HG03103 (cell line): ENCODE results near the gene SRGAP2C.
"Not testable (repeated sequence)": the region's sequence is repeated elsewhere in the genome, so short reads cannot be mapped to it uniquely, and the experiment has no call there.

ENCODE experiments used
- ATAC-seq: cut with Tn5 transposase; IDR thresholded peaks from one replicate; pipeline ENCODE4 v1.9.1; 2021; ENCODE audit warnings: low read depth; ENCODE audit not compliant: unreplicated experiment

SRGAP2C gene

DNA sequence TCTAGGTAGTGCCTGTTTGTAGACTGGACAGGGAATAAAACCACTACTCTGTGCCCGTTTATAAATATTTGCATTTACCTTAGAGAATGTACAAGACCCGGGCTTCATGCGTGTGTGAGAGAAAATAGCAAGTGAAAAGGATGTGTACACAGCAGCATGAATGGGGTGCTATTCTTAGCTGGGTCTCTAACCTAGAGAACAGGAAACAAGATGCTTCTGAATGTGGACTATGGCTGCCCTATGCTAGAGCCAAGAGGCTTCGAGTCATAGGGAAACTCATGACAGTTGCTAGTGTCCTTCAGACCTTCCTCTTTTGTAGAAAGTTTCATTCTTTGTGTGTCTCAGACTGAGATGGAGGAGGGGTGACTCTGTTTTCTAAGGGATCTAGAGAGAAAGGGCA, 39.9 kb downstream of the SRGAP2C start:
- peak; percentile 98 for ATAC-seq

DNA sequence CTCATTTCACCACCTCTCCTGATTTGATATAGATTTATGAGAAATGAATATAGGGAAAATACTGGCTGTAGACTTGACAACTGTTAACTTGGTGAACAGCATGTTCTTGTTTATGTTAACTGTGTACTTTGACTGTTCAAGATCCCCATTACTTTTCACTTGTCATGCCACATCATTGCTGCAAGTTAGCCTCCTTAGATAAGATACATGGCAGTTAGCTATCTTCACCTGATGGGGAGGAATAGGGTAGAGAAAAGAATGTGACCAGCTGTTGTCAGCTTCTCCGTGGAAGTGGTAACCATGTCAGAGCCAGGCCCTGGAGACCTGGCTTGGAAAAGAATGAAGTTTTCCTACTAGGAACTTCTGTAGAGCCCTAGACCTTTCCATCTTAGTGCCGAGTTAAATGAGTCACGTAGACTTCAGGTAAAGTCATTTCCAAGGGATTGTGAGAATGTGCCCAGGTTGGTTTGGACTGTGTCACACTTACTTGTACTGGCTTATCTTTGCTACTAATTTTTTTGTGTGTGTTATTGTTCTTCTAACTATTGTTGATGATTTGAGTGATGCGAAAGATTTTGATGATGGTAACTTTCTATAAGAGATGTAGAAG, 41.6 kb downstream of the SRGAP2C start:
- not testable (repeated sequence) for ATAC-seq

DNA sequence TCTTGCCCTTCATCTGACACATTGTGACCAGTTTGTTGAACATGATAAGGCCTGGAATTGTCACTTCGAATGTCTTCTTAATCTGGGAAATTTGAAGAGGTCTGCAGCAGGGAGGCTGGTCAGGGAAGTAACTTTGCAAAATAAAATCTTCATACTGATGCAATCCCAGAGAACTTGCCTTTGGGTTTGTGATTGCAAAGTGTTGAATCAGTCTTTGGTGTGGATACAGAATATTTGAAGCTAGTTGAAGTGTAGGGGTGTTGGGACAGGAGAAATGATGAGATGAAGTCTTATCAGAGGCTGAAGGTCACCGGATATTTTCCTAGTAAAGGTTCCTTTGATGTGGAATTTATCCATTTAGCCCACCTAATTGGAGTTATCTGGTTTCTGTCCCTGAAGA, 42.1 kb downstream of the SRGAP2C start:
- not testable (repeated sequence) for ATAC-seq

DNA sequence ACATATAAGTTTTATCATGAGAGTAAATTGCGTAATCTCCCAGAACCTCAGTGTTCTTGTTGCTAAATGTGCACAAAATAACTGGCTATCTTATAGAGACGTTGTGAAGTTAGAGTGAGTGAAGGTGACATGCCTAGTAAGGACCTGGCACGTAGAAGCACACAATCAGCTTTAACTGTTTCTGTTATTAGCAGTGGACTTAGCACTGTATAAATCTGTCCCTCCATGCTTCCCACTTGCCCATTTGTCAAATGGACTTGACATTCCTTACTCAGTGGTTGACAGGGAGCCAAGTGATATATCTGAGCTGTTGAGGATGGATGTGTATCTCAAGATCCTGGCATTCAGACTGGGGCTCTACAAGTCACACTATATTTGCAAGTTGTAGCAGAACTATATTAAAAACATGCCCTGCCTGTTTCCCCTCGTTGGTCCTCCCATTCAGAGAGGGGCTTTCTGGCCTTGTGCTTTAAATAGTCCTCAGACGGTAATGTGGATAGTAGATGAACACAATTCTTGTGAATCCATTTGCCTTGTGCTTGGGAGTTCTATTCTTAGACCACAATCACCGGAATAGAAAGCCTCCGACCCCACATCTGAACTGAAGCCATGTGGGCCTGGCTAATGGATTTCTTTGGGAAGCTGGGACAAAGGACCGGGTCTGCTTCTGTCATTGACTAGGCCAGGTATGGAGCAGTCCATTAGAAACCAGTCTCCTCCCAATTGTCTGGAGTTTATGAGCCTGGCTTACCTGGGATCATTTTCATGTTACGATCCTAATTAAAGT, 43.0 kb downstream of the SRGAP2C start:
- not testable (repeated sequence) for ATAC-seq

DNA sequence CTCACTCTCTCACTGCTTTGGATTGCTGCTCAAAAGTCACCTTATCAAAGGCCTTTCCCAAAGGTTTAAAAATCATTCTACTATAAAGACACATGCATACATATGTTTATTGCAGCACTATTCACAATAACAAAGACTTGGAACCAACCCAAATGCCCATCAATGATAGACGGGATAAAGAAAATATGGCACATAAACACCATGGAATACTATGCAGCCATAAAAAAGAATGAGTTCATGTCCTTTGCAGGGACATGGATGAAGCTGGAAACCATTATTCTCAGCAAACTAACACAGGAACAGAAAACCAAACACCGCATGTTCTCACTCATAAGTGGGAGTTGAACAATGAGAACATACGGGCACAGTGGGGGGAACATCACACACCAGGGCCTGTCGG, 45.9 kb downstream of the SRGAP2C start:
- ATAC-seq: not testable (repeated sequence)

DNA sequence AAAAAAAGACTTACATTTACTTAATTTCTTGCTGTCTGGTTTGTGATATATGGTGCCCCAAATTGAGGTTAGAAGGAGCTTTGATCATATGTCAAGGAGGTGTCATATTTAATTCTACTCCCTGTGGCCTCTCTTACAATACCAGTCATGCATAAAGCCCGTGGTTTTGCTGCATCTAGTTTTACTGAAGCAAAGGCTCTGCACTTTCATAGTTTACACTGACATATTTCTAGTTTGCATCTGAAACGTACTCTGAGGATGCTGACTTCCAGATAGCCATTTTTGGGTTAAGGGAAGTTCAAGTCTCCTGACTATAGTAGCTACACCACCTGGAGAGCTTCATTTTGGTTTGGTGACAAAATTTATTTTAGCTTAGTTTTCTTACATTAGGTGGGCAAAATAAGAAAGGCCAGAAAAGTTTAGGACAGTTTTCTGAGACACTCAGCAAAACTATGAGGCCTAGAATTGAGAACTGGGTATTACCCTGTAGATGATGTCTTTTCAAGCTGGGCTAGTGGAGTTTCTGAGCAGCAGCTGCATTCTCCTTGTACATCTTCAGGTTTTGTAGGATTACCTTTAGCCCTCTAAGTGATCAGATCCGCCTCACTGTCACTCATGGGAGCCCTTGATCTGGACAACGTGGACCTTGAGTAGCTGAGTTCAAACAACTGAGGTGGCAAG, 47.8 kb downstream of the SRGAP2C start:
- not testable (repeated sequence) for ATAC-seq

DNA sequence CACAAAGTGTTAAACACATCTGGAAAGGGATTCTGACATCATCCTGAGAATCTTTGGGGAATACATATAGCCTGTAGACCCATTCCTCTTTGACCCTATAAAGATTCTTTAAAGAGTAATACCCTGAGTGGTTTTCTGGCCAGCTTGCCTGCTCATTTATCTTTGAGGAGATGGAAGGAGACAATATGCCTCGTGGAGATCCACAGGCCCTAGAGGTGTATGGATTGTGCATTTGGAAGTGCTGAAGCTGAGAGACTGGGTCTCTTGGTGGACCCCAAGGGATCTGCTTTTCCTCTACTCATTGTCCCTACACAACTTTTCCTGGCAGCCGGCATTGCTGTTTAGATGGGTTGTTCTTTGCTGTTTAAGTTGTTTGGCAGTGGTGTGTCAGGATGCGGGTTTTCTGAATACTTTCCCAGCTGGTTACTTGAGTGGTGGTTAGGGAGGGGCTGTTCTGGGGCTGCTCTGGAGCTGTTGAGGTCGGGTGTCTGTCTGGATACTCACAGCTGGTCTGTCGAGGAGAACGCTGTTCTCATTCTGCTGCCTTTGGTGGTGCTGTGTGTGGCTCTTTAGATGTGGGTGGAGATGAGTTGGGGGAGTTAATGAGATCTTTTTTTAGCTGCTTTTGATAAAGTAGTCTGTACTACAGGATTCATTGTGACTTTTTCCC, 49.5 kb downstream of the SRGAP2C start:
- ATAC-seq: not testable (repeated sequence)

DNA sequence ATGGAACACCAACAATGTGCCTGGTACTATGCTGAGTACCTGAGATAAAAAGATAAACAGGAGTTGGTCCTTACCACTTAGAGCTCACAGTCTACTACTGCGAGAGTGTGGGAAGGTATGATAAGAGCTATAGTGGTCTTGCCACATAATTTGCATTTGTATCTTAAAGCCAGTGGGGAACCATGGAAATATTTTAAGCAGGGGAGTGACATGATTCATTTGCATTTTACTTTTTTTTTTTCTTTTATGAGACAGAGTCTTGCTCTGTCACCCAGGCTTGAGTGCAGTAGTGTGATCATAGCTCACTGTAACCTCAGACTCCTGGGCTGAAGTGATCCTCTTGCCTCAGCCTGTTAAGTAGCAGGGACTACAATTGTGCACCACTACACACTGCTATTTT, 53.6 kb downstream of the SRGAP2C start:
- ATAC-seq: peak; percentile 84

DNA sequence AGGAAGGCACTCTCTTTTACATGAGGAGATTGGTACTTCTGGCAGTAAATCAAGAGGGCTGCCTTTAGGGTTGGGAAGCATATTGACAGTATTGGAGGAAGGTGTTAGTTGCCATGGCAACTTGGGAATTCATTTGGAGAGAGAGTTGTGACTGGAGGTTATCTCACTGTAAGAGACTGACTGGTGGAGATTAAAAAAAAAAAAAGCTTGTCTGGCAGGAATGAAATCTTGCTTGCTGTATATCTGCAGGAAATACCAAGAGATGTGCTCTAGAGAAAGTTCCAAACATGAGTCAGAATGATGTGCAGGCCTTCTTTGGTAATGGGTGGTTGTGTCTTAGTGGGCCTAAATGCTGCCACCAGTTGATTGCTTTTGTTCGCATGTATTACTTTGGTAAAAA, 59.1 kb downstream of the SRGAP2C start:
- ATAC-seq: not testable (repeated sequence)

DNA sequence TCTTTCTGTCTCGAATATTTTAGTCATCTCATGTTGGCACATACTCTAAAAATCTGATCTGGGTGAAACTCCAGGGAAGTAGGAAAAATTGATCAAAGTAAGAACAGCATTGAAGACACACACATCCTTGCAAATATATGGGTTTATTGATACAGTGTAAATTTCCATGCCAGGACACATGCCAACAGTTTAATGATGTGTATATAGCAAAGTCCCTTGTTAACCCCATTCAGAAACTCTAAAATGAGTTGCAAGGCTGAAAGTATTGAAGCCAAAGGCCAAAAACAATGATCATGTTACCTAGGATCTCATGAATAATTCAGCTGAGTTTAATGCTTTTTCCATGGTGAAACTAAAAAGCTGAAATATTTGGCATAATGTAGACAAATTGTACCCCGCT, 61.6 kb downstream of the SRGAP2C start:
- not testable (repeated sequence) for ATAC-seq

DNA sequence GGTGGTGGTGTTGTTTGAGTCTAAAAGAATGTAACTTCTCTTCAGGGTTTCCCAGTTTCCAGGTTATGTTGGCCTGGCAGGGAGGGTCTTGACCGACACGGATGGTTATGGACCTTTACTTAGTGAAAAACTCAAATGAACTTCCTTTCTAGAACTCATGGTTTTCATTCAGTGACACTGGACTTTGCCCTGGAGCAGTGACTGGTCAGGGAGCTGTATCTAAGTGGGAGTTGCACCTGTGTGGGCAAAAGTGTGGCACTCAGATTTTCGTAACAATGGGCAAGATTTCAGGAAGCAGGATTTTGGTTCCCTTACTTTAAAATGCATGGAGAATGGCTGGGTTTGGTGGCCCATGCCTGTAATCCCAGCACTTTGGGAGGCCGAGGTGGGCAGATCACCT, 67.9 kb downstream of the SRGAP2C start:
- not testable (repeated sequence) for ATAC-seq

DNA sequence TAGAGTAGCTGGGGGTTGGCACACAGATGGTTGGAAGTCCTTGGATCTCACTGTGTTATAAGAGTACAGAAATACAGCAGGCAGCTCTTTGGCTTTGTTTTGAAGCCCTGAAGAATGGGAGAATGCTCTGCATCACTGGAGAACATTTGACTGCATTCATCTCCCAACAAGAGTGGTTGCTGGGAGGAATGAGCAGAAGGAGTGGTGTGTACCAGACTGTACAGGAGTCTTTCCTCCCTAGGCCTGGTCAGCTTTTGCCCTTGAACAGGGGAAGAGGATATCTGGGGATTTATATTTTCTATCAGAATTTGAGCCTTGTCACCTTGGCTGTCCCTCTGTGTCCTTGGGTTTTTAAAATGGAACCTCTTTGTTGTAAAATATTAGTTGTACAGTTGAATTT, 69.8 kb downstream of the SRGAP2C start:
- not testable (repeated sequence) for ATAC-seq

DNA sequence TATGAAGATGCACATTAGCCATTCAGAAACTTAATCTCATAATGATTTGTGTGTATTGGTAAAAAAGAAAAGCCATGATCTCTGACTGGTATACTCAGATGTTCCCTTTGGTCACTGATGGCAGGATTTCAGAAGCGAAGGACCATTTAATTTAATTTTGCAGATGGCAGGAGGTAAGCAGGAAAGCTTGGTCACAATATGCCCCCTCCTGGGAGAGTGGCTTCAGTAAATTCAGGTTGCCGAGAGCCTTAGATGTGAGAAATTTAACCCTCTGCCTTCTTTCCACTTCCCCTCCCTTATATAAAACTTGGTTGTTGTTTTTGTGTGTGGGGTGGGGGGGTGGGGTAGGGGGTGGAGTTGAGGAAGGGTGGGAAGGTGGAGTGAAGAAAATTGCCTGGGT, 72.9 kb downstream of the SRGAP2C start:
- not testable (repeated sequence) for ATAC-seq

DNA sequence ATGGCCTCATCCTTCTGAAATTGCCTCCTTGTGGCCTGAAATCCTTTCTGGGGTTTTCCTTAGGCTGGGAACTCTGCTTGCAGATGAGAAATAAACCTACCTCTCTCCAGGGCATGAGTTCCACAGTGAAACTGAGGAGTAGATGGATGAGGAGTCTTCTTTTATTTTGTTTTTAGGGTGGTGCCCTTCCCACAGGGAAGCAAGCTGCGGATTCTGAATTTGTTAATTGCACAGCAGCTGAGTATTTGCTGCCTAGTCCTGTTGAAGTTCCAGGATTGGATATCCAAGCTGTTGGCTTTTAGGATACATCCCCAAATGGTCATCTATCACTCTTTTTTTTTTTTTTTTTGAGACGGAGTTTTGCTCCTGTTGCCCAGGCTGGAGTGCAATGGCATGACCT, 73.4 kb downstream of the SRGAP2C start:
- ATAC-seq: not testable (repeated sequence)

DNA sequence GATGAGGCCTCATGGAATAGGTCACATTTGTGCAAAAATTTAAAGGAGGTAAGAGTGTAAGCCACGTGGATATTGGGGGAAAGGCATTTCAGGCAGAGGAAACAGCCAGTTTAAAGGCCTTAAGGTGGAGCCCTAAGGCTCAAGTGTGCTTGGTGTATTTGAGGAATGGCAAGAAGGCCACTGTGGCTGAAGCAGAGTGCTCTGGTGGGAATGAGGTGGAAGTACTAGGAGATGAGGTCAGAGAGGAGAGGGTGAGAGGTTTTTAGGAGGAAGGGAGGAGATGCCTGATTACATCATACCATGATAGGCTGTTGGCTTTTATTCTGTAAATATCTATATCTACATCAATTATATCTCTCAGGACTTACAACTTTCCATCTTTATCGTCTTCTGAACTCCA, 75.4 kb downstream of the SRGAP2C start:
- not testable (repeated sequence) for ATAC-seq

DNA sequence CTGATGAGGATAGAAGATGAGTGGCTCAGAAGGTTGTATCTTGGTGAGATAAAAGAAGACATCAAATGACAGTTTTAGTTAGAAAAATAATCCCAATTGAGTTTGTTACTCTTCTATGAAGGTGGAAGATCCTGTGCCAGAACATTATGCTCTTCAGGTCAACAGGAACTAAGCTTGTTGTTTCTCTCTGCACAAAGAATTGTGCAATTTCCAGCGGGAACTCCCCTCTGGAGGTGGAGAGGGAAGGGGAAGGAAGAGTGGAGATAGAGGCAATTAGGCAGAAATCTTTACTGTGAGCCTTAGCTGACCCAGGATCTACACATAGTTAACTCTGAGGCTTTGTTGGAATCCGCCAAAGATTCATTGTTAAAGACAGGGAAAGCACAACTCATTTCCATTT, 77.4 kb downstream of the SRGAP2C start:
- not testable (repeated sequence) for ATAC-seq

DNA sequence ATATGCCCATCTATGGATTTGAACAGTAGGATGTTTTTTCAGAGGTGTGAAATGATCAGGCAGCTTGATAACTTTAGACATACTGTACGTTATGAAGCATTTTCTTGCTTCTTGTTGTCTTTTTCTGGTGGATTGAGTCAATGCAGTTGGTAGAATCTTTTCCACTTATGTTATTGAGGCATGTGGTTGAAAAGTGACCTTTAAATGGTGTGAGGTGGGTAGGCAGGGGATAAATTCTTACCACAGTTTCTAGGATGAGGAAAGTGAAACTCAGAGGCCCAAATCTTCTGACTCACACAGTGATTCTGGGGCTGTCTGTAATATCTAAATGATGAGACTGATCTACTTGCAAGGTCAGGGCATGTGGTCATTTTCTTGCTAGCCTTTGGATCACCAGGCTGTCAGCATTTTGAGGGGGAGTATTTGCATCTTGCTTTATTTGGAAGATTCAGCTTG, 79.0 kb downstream of the SRGAP2C start:
- not testable (repeated sequence) for ATAC-seq

DNA sequence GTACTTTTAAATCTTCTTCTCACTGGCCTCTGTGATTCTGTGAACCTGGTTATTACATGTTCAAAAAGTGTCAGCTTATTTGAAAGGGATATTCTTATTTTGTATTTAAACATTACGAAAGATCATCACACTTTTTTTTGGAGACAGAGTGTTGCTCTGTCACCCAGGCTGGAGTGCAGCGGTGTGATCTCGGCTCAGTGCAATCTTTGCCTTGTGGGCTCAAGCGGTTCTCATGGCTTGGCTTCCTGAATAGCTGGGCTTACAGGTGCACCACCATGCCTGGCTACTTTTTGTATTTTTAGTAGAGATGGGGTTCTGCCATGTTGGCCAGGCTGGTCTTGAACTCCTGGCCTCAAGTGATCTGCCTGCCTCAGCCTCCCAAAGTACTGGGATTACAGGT, 82.3 kb downstream of the SRGAP2C start:
- not testable (repeated sequence) for ATAC-seq

DNA sequence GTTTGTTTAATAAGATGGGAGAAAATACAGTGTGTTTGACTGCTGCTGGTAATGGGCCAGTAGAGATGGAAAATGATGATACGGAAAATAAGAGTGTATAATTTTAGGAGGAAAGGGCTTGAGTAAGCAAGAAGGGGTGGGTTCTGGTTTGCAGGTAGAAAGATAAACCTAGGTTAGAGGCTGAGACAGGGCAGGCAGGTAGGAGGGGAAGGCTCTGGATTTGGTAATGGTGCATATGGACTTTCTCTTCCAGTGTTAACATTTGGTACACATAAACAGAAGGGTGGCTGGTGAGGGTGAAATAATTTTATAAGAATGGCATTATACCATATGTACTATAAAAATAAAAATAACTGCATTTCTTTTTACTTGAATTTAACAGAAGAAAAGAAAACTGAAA, 84.5 kb downstream of the SRGAP2C start:
- not testable (repeated sequence) for ATAC-seq

DNA sequence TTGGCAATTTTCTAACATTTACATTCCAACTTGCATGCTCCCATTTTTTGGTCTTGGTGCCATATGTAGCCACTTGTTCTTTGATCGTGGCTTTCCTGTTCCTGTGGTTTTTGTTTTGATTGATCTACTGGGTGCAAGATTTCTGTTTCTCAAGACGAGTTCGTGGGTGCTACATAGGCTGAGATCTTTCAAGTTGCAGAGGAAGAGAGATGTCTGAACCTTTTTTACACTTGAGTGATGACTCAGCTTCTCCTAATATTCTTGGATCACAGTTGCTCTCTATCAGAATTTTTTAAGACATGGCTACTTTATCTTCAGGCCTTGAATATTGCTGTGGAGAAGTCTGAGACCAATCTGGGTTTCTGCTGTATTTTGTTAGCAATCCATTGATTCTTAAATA, 85.2 kb downstream of the SRGAP2C start:
- ATAC-seq: not testable (repeated sequence)
